ENCODE measurements around the gene LAMA3. TPM values are rescaled to one million over a fixed set of nuclear protein-coding genes. Genes with fewer than 3 reads are reported as not detected.

LAMA3 gene
- total RNA-seq, 1 experiment from 2014 or later: 8.1 TPM

GRCh38 chr18:23825496-23825895, 136.2 kb downstream of the LAMA3 start:
- TF ChIP-seq CTCF (IDR thresholded peaks at IDR 0.05): no peak
- no peak for TF ChIP-seq SIN3A (IDR thresholded peaks at IDR 0.05; ENCODE audit: borderline replicate concordance, insufficient read depth, low read depth, low read length)
- TF ChIP-seq REST (IDR thresholded peaks at IDR 0.05; ENCODE audit: insufficient read depth in 1 of 2, low read depth in 2 of 2, low read length in 1 of 2): no peak
- no peak for TF ChIP-seq POLR2AphosphoS5 (IDR thresholded peaks at IDR 0.05; ENCODE audit: low read depth, low read length)
- TF ChIP-seq TCF7L2 (IDR thresholded peaks at IDR 0.05; ENCODE audit: low read depth, low read length): no peak
- Histone ChIP-seq H3K9me3 (ENCODE audit: control insufficient read depth, insufficient read depth, low read depth, low read length) (no peaks in the 10 kb centered on the region), H3K36me3 (ENCODE audit: control insufficient read depth, insufficient read depth, low read length) (no peaks in the 10 kb centered on the region), H3K27ac (ENCODE audit: low read length) (no peak overlapping the region), H3K27me3 (ENCODE audit: control insufficient read depth, insufficient read depth, low read length) (no peaks in the 10 kb centered on the region; the same call in 1 of the 2 replicates), H3K4me3 (ENCODE audit: low read depth in 2 of 2, low read length in 2 of 2) (no peak overlapping the region), H3K4me1 (ENCODE audit: control insufficient read depth, insufficient read depth, low read length) (no peaks in the 10 kb centered on the region)
- BruUV-seq (replicated peaks): no TSS peak
- DNase-seq (ENCODE audit: low read depth, low spot score) (no peak), ATAC-seq (no peak)
- intact Hi-C loops (cut with micrococcal nuclease; ENCODE audit: unreplicated experiment): no loop called here
- CTCF ChIA-PET: interaction anchor here (0.7 kb wide), 1 partner anchor 52 kb away, joined by 4 read pairs; no protein-coding TSS in a partner anchor
- POLR2A ChIA-PET: interaction anchor here (0.6 kb wide), 1 partner anchor 63 kb away, joined by 3 read pairs; no protein-coding TSS in a partner anchor
- in situ Hi-C loops (cut with HindIII; ENCODE audit: low pct_unique_long_range_greater_than_20kb, low sequenced_read_pairs): no loop called here

- no TSS peak for BruUV-seq (replicated peaks)
These were observed 136.7 kb downstream of the LAMA3 start for GRCh38 chr18:23825978-23826405.

More at GRCh38 chr18:23825978-23826405, 136.7 kb downstream of the LAMA3 start:
- DNase-seq (ENCODE audit: low read depth, low spot score) (no peak), ATAC-seq (no peak)
- H3K4me1 ChIP-seq (ENCODE audit: control insufficient read depth, insufficient read depth, low read length): no peaks in the 10 kb centered on the region
- no peak overlapping the region for H3K4me3 ChIP-seq (ENCODE audit: low read depth in 2 of 2, low read length in 2 of 2)
- no peaks in the 10 kb centered on the region for H3K36me3 ChIP-seq (ENCODE audit: control insufficient read depth, insufficient read depth, low read length)
- ChIA-PET CTCF (no interaction called here), POLR2A (interaction anchor here (0.6 kb wide), 1 partner anchor 64 kb away, joined by 3 read pairs; no protein-coding TSS in a partner anchor)
- intact Hi-C loops (cut with micrococcal nuclease; ENCODE audit: unreplicated experiment) (no loop called here), in situ Hi-C loops (cut with HindIII; ENCODE audit: low pct_unique_long_range_greater_than_20kb, low sequenced_read_pairs) (no loop called here)
- TF ChIP-seq CTCF (IDR thresholded peaks at IDR 0.05) (no peak), TCF7L2 (IDR thresholded peaks at IDR 0.05; ENCODE audit: low read depth, low read length) (no peak), SIN3A (IDR thresholded peaks at IDR 0.05; ENCODE audit: borderline replicate concordance, insufficient read depth, low read depth, low read length) (no peak), POLR2AphosphoS5 (IDR thresholded peaks at IDR 0.05; ENCODE audit: low read depth, low read length) (no peak), REST (IDR thresholded peaks at IDR 0.05; ENCODE audit: insufficient read depth in 1 of 2, low read depth in 2 of 2, low read length in 1 of 2) (no peak)
- H3K9me3 ChIP-seq (ENCODE audit: control insufficient read depth, insufficient read depth, low read depth, low read length): no peaks in the 10 kb centered on the region
- no peak overlapping the region for H3K27ac ChIP-seq (ENCODE audit: low read length)
- no peaks in the 10 kb centered on the region; the same call in 1 of the 2 replicates for H3K27me3 ChIP-seq (ENCODE audit: control insufficient read depth, insufficient read depth, low read length)

Measured in Panc1 (cell line).